Skeletal muscle satellite cell (primary cell): ENCODE measurements around the gene TMC3.

Source experiments
- H3K27me3 ChIP-seq: 2 replicates; pipeline ENCODE4 v1.7.0; 2013; ENCODE audit warnings: low read length; ENCODE audit not compliant: control insufficient read depth, insufficient read depth
- H3K36me3 ChIP-seq: 2 replicates; pipeline ENCODE4 v1.7.0; 2013; ENCODE audit warnings: mild to moderate bottlenecking, control low read depth, low read length; ENCODE audit not compliant: insufficient read depth
- H3K4me1 ChIP-seq: 2 replicates; pipeline ENCODE4 v1.7.0; 2013; ENCODE audit warnings: low read length; ENCODE audit not compliant: control insufficient read depth, insufficient read depth
- H3K4me2 ChIP-seq: 2 replicates; pipeline ENCODE4 v1.7.0; 2013; ENCODE audit warnings: mild to moderate bottlenecking, low read length
- H3K4me3 ChIP-seq: 2 replicates; pipeline ENCODE4 v1.7.0; 2013; ENCODE audit warnings: low read length
- H3K9ac ChIP-seq: 2 replicates; pipeline ENCODE4 v1.7.0; 2013; ENCODE audit warnings: mild to moderate bottlenecking, low read depth, low read length, moderate library complexity
- H3K9me3 ChIP-seq: replicated peaks from 2 replicates; pipeline ENCODE4 v1.7.0; 2013; ENCODE audit warnings: mild to moderate bottlenecking, control low read depth, low read length

The TMC3 gene

DNA sequence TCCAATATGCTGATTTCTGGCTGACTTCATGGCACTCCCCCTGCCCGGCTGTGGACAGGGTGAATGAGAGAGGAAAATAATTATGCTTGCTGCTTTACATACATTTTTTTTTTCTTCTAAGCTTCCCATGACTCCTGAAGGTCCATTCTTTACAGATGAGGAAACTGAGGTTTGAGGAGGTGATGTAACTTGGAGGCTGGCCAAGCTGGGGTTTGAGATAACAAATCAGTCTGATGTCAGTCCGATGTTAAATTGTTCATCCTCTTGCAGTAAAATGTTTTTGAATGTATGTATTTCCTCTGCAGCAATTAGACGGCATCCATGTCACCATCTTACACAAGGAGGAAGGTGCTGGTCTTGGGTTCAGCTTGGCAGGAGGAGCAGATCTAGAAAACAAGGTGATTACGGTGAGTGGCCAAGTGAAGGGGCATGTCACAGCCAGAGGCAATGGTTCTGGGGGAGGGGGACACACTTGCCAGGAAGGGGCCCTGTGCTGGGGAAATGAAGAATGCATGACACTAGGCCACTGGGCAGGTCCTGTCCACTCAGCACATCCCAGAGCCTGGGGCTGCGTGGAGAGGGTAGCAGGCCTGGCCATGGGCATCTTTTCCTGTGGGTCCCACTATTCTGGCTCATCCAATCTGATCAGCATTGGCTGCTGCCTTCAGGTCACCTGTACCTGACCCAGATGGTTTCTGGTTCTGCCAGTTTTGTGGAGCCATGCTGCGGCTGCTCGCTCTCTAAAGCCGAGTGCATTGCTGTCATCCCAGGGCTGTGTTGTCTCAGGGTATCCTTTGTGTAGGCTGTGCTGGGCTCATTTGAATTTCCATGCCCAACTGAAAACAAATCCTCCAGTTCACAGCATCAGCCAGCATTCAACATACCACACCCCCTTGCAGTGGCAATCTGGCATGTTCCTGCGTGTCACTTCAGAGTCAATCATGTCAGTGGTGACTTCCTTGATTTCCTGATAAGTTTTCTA, 70.5 kb downstream of the TMC3 start:
- no peak overlapping the region for H3K4me3 ChIP-seq
- no peaks in the 10 kb centered on the region for H3K9me3 ChIP-seq
- no peak overlapping the region for H3K4me2 ChIP-seq
- H3K27me3 ChIP-seq, result peaks cover 6% of the 10 kb centered on the region
- peaks cover 19% of the 10 kb centered on the region for H3K4me1 ChIP-seq
- H3K9ac ChIP-seq, result no peak overlapping the region
- H3K36me3 ChIP-seq, result no peaks in the 10 kb centered on the region

- Histone ChIP-seq H3K4me3 (no peak overlapping the region), H3K4me1 (peaks cover 13% of the 10 kb centered on the region), H3K27me3 (peaks cover 6% of the 10 kb centered on the region), H3K9me3 (no peaks in the 10 kb centered on the region), H3K4me2 (no peak overlapping the region), H3K36me3 (no peaks in the 10 kb centered on the region), H3K9ac (no peak overlapping the region)
Measured at GRCh38 chr15:81302701-81303109, 71.3 kb downstream of the TMC3 start.

- peaks cover 21% of the 10 kb centered on the region for H3K4me1 ChIP-seq
- no peak overlapping the region for H3K9ac ChIP-seq
- H3K4me2 ChIP-seq, result no peak overlapping the region
- no peak overlapping the region for H3K4me3 ChIP-seq
- H3K36me3 ChIP-seq, result no peaks in the 10 kb centered on the region
- no peaks in the 10 kb centered on the region for H3K9me3 ChIP-seq
- H3K27me3 ChIP-seq, result peaks cover 6% of the 10 kb centered on the region
Measured at GRCh38 chr15:81301815-81302399, 72.1 kb downstream of the TMC3 start.

GRCh38 chr15:81301385-81301784, 72.6 kb downstream of the TMC3 start:
- Histone ChIP-seq H3K4me1 (peaks cover 22% of the 10 kb centered on the region), H3K36me3 (no peaks in the 10 kb centered on the region), H3K9me3 (no peaks in the 10 kb centered on the region), H3K4me3 (no peak overlapping the region), H3K9ac (no peak overlapping the region), H3K27me3 (peaks cover 6% of the 10 kb centered on the region), H3K4me2 (no peak overlapping the region)

- Histone ChIP-seq H3K4me2 (no peak overlapping the region), H3K27me3 (peaks cover 17% of the 10 kb centered on the region), H3K4me1 (peaks cover 22% of the 10 kb centered on the region), H3K9ac (no peak overlapping the region), H3K4me3 (no peak overlapping the region), H3K9me3 (no peaks in the 10 kb centered on the region), H3K36me3 (no peaks in the 10 kb centered on the region)
Measured at GRCh38 chr15:81299630-81300273, 74.3 kb downstream of the TMC3 start.

- Histone ChIP-seq H3K4me2 (no peak overlapping the region), H3K27me3 (peaks cover 23% of the 10 kb centered on the region), H3K36me3 (no peaks in the 10 kb centered on the region), H3K9me3 (no peaks in the 10 kb centered on the region), H3K4me3 (no peak overlapping the region), H3K4me1 (peaks cover 16% of the 10 kb centered on the region), H3K9ac (no peak overlapping the region)
Measured at GRCh38 chr15:81299156-81299555, 74.9 kb downstream of the TMC3 start.

DNA sequence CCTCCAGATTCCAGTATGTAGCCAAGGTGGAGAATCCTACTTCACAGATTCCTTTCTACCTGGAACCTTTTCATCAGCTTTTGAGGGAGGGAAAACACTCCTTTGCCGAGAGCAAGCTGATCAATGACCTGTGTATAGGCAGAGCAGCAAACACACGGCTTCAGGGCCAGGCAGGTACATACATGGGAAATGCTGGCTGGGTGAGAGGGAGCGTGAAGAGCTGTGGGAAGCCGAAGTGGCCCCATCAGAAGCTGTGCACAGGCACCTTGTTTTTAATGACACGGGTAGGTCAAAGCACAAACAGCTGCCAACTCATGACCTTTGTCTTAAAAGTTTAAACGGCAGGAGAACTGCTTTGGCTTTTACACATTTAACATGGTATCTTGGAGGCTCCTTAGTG, 75.4 kb downstream of the TMC3 start:
- Histone ChIP-seq H3K4me1 (peaks cover 11% of the 10 kb centered on the region), H3K9ac (no peak overlapping the region), H3K9me3 (no peaks in the 10 kb centered on the region), H3K4me2 (no peak overlapping the region), H3K4me3 (no peak overlapping the region), H3K27me3 (peaks cover 28% of the 10 kb centered on the region), H3K36me3 (no peaks in the 10 kb centered on the region)

DNA sequence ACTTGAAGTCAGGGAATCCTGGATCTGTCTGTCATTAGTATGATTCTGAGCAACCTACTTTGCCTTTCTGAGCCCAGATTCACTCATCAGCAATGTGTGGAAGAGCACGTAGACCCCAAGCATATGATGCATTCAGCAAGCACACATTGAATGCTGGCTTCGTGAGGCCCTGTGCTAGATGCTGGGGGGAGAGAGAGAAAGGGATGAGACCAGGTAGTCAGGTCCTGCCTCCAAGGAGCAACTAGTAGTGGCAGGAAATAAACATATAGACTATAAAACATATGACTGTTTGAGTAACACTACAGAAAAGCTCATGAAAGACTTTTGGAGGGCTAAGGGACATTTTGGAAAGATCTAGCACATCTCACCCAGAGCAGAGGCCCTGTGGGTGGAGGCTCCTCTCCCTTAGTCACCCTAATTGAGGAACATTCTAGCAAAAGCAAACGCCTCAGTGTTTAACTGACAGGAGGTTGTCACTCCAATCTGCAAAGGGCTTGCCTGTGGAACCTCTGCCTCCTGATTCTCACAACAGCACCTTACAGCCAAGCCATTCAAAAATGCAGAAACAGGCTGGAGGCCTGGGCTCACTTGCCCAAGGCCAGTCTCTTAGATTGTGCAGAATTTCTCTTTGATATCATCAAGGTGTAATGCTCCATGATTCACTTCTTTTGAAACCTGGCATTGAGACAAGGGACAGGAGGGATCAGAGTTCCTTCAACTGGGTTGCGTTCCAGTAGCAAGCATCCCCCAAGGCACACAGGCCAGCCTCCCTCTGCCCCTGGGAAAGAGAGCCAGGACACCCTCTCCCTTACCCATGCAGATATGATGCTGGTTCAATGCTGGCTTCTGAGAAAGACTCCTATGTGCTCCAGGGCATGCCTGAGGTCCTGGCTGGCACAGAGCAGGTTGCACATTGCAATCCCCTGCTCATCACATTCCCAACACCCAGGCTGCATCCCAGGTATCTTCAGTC, 76.1 kb downstream of the TMC3 start:
- Histone ChIP-seq H3K4me2 (no peak overlapping the region), H3K36me3 (no peaks in the 10 kb centered on the region), H3K4me1 (peaks cover 9% of the 10 kb centered on the region), H3K27me3 (peaks cover 30% of the 10 kb centered on the region), H3K9me3 (no peaks in the 10 kb centered on the region), H3K9ac (no peak overlapping the region), H3K4me3 (no peak overlapping the region)

DNA sequence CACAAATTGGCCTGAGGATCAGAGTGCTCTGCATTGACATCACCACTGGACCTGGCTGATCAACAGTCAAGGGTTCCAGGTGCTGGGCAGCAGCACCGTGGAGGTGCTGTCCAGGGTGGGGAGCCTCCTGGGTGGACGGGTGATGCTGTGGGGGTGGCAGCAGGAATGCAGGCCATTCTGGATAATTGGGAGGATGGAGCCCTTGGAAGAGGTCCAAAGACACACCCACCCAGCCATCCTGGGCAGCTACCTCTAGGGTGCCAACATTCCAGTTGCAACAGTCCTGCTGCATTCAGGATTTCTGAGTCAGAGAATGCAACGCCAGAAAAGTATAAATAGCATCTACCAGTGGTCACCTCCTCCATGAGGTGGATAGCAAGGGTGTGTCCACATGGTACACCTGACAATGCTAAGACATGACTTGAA, 76.9 kb downstream of the TMC3 start:
- no peak overlapping the region for H3K4me3 ChIP-seq
- H3K9ac ChIP-seq, result no peak overlapping the region
- H3K27me3 ChIP-seq, result peaks cover 32% of the 10 kb centered on the region

DNA sequence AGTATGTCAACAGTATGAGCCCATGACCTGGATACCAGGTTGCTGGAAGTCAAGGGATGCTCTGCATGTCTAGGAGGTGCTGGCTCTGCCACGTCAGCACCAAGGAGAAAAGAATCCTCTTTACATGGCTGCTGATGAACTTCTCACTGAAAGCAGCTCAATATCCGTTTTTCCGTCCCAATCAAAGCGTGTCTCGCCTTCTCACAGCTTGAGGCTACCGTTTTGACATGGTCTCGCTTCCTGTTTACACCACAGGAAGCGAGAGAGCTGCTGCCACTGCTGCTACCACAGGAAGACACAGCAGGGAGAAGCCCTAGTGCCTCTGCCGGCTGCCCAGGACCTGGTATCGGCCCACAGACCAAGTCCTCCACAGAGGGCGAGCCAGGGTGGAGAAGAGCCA, 77.3 kb downstream of the TMC3 start:
- peaks cover 9% of the 10 kb centered on the region for H3K4me1 ChIP-seq
- H3K4me2 ChIP-seq, result no peak overlapping the region
- no peaks in the 10 kb centered on the region for H3K9me3 ChIP-seq
- no peaks in the 10 kb centered on the region for H3K36me3 ChIP-seq
- H3K4me3 ChIP-seq, result no peak overlapping the region
- H3K27me3 ChIP-seq, result peaks cover 37% of the 10 kb centered on the region
- H3K9ac ChIP-seq, result no peak overlapping the region

More for the DNA sequence above, 76.9 kb downstream of the TMC3 start:
- H3K4me1 ChIP-seq, result peaks cover 9% of the 10 kb centered on the region
- H3K9me3 ChIP-seq, result no peaks in the 10 kb centered on the region
- no peak overlapping the region for H3K4me2 ChIP-seq
- H3K36me3 ChIP-seq, result no peaks in the 10 kb centered on the region
